ENCODE measurements around the gene P4HTM. TPM values are rescaled to one million over a fixed set of nuclear protein-coding genes. Genes with fewer than 3 reads are reported as not detected.
A peak's percentile ranks its signal among the peaks of the same experiment; 100 is the strongest.

The P4HTM gene
- total RNA-seq, 1 experiment from 2014 or later, result 63.0 TPM

DNA sequence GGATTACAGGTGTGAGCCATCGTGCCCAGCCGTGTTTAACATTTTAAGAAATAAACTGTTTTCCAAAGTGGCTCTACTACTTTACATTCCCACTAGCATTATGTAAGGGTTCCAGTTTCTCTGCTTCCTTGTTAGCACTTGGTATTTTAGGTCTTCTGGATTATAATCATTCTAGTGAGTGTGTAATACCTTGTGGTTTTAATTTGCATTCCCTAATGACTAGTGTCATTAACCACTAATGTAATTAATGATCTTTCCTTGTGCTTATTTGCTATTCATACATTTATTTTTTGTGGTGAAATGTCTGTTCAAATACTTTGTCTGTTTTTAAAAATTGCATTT is 40.7 kb upstream of the P4HTM start:
- Mint-ChIP-seq H3K4me1 (ENCODE audit: low read depth, unreplicated experiment) (peaks cover 10% of the 10 kb centered on the region), H3K9me3 (ENCODE audit: low read depth, unreplicated experiment) (no peaks in the 10 kb centered on the region), H3K27me3 (ENCODE audit: unreplicated experiment) (no peaks in the 10 kb centered on the region), H3K27ac (ENCODE audit: unreplicated experiment) (no peak overlapping the region), H3K36me3 (ENCODE audit: insufficient read depth, unreplicated experiment) (peaks cover 23% of the 10 kb centered on the region), H3K4me3 (ENCODE audit: low read depth, unreplicated experiment) (no peak overlapping the region)
- TF ChIP-seq, protein P1, sequence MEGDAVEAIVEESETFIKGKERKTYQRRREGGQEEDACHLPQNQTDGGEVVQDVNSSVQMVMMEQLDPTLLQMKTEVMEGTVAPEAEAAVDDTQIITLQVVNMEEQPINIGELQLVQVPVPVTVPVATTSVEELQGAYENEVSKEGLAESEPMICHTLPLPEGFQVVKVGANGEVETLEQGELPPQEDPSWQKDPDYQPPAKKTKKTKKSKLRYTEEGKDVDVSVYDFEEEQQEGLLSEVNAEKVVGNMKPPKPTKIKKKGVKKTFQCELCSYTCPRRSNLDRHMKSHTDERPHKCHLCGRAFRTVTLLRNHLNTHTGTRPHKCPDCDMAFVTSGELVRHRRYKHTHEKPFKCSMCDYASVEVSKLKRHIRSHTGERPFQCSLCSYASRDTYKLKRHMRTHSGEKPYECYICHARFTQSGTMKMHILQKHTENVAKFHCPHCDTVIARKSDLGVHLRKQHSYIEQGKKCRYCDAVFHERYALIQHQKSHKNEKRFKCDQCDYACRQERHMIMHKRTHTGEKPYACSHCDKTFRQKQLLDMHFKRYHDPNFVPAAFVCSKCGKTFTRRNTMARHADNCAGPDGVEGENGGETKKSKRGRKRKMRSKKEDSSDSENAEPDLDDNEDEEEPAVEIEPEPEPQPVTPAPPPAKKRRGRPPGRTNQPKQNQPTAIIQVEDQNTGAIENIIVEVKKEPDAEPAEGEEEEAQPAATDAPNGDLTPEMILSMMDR (IDR thresholded peaks at IDR 0.05; ENCODE audit: unreplicated experiment), result no peak
- intact Hi-C loops (cut with micrococcal nuclease; ENCODE audit: unreplicated experiment), result no loop called here
- BruUV-seq (replicated peaks), result no TSS peak
- CTCF ChIA-PET, result no interaction called here
- no peak for DNase-seq

DNA sequence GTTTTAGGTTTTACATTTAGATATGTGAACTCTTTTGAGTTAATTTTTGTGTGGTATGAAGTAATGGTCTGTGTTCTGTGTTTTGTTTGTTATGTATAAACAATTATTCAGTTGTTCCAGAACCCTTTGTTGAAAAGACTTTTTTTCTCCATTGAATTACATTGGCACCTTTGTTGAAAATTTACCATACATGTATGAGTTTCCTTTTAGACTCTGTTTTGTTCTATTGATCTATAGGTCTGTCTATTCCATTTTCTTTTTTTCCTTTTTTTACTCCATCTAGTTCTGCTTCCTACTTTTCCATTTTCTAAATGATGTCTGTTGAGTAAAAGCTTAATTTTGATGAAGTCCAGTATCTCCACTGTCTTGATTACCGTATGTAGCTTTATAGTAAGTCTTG is 40.0 kb upstream of the P4HTM start:
- no peak overlapping the region for H3K4me3 Mint-ChIP-seq (ENCODE audit: low read depth, unreplicated experiment)
- H3K27me3 Mint-ChIP-seq (ENCODE audit: unreplicated experiment), result no peaks in the 10 kb centered on the region
- TF ChIP-seq, protein P1 (IDR thresholded peaks at IDR 0.05; ENCODE audit: unreplicated experiment), result no peak
- no peak for DNase-seq
- H3K4me1 Mint-ChIP-seq (ENCODE audit: low read depth, unreplicated experiment), result peaks cover 10% of the 10 kb centered on the region
- H3K9me3 Mint-ChIP-seq (ENCODE audit: low read depth, unreplicated experiment), result no peaks in the 10 kb centered on the region
- CTCF ChIA-PET, result no interaction called here
- intact Hi-C loops (cut with micrococcal nuclease; ENCODE audit: unreplicated experiment), result no loop called here
- peaks cover 17% of the 10 kb centered on the region for H3K36me3 Mint-ChIP-seq (ENCODE audit: insufficient read depth, unreplicated experiment)
- H3K27ac Mint-ChIP-seq (ENCODE audit: unreplicated experiment), result no peak overlapping the region
- BruUV-seq (replicated peaks), result no TSS peak

GRCh38 chr3:48951764-48952163 is 38.3 kb upstream of the P4HTM start:
- intact Hi-C loops (cut with micrococcal nuclease; ENCODE audit: unreplicated experiment), result no loop called here
- CTCF ChIA-PET, result interaction anchor here (1.0 kb wide), 1 partner anchor 212 kb away, joined by 3 read pairs; no protein-coding TSS in a partner anchor
- Mint-ChIP-seq H3K27me3 (ENCODE audit: unreplicated experiment) (no peaks in the 10 kb centered on the region), H3K36me3 (ENCODE audit: insufficient read depth, unreplicated experiment) (peaks cover 23% of the 10 kb centered on the region), H3K9me3 (ENCODE audit: low read depth, unreplicated experiment) (no peaks in the 10 kb centered on the region), H3K27ac (ENCODE audit: unreplicated experiment) (no peak overlapping the region), H3K4me3 (ENCODE audit: low read depth, unreplicated experiment) (no peak overlapping the region), H3K4me1 (ENCODE audit: low read depth, unreplicated experiment) (peaks cover 10% of the 10 kb centered on the region)
- TF ChIP-seq, protein P1 (IDR thresholded peaks at IDR 0.05; ENCODE audit: unreplicated experiment), result no peak
- BruUV-seq (replicated peaks), result no TSS peak
- DNase-seq, result no peak

DNA sequence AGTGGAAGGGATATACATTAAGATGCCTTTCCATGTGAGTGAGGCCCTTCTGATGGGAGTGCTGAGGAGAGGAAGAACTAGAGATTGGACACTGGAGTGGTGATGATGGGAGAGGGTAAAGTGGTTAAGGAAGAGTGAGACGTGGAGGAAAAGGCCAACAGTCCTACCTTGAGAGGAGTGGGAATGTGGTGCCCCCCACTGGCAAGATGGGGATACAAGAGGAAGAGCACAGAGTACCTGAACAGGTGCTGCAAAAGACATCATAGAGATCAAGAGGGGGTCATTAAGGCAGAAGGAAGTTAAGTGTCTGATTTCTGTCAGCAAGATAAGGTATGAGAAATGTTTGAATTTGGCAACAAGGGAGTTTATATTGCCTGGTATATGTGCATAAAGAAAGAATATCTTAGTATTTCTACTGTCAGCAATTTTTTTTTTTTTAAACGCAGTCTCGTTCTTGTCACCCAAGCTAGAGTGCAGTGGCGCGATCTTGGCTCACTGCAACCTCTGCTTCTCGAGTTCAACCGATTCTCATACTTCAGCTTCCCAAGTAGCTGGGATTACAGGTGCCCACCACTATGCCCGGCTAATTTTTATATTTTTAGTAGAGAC is 37.4 kb upstream of the P4HTM start:
- intact Hi-C loops (cut with micrococcal nuclease; ENCODE audit: unreplicated experiment), result no loop called here
- peaks cover 24% of the 10 kb centered on the region for H3K36me3 Mint-ChIP-seq (ENCODE audit: insufficient read depth, unreplicated experiment)
- BruUV-seq (replicated peaks), result no TSS peak
- H3K27me3 Mint-ChIP-seq (ENCODE audit: unreplicated experiment), result no peaks in the 10 kb centered on the region
- peak overlapping the region; percentile 16 for H3K27ac Mint-ChIP-seq (ENCODE audit: unreplicated experiment)
- peaks cover 10% of the 10 kb centered on the region for H3K4me1 Mint-ChIP-seq (ENCODE audit: low read depth, unreplicated experiment)
- peak; percentile 60 for DNase-seq
- TF ChIP-seq, protein P1 (IDR thresholded peaks at IDR 0.05; ENCODE audit: unreplicated experiment), result no peak
- no peaks in the 10 kb centered on the region for H3K9me3 Mint-ChIP-seq (ENCODE audit: low read depth, unreplicated experiment)
- CTCF ChIA-PET, result interaction anchor here (1.0 kb wide), 1 partner anchor 213 kb away, joined by 3 read pairs; no protein-coding TSS in a partner anchor
- H3K4me3 Mint-ChIP-seq (ENCODE audit: low read depth, unreplicated experiment), result no peak overlapping the region
